ENCODE data around the gene PGM5. TPM values are rescaled to one million over a fixed set of nuclear protein-coding genes. Genes with fewer than 3 reads are reported as not detected.

Gene PGM5
- 5.5 and 6.0 TPM in 2 replicates for total RNA-seq

DNA sequence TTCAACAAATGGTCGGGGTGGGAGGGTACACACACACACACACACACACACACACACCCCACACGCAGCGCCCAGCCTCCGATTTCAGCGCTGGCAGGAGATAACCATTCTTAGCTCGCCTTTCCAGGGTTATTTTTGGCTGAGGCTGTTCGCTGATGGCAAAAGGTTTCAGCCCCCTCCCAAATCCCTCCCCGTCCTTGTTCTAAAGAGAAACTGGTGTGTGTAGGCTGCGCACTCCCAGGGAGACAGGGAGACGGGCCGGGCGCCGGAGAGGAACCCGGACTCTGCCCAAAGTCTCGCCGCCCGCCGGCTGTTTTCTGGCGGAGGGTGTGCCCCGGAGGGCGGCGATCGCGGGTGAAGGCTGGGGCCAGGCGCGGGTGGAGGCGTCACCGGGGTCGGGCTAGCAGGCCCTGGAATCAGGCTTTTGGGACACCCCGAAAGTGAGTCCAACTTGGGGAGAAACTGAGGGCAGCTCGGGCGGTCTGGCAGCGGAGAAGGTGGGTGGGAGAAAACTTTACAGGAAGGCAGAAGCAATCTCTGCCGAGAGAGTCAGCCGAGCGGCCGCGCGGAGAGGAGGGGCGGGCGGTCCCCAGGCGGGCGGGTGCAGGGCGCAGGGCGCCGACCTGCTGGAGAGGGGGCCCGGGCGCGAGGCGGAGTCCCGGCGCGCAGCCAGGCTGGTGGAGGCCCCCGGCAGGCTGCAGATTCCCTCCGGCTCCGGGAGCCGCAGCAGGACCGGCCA is at the start of gene PGM5:
PGM5 (plus strand) TSS at position 232 of the 739 bp plus-strand sequence. CDS start 517 bp downstream, outside the sequence.

GRCh38 chr9:68540712-68541535 is 184.5 kb downstream of the PGM5 start, which contains the start of gene TMEM252:
Gene TMEM252, minus strand, starts transcription at chr9:68540883. Its CDS starts 69 bp downstream, at chr9:68540814.

Other genes with a start within 250 kb of the PGM5 start
- gene ZNG1C, start 114.6 kb upstream of the PGM5 start, total RNA-seq = 13.1 and 14.3 TPM in 2 replicates
- gene FOXD4L3, start 53.7 kb upstream of the PGM5 start, total RNA-seq = not detected in 2 replicates
- gene TMEM252, start 184.3 kb downstream of the PGM5 start, total RNA-seq = not detected in 2 replicates